ENCODE measurements around the gene CRY1. TPM values are rescaled to one million over a fixed set of nuclear protein-coding genes. Genes with fewer than 3 reads are reported as not detected.

The CRY1 gene
- total RNA-seq, 1 experiment from 2014 or later = 43.8 TPM

- in situ Hi-C loops (cut with HindIII; ENCODE audit: low pct_unique_long_range_greater_than_20kb, low sequenced_read_pairs) (no loop called here), intact Hi-C loops (cut with micrococcal nuclease; ENCODE audit: unreplicated experiment) (no loop called here)
- no peak for ATAC-seq
- 0 out of 2 replicates have a peak, but pooled peaks cover 3% of the 10 kb centered on the region for H3K36me3 ChIP-seq (ENCODE audit: control insufficient read depth, insufficient read depth, low read length)
- TF ChIP-seq TCF7L2 (IDR thresholded peaks at IDR 0.05; ENCODE audit: low read depth, low read length) = no peak
- TF ChIP-seq CTCF (IDR thresholded peaks at IDR 0.05) = no peak
- TF ChIP-seq SIN3A (IDR thresholded peaks at IDR 0.05; ENCODE audit: borderline replicate concordance, insufficient read depth, low read depth, low read length) = no peak
- TF ChIP-seq, protein P1, sequence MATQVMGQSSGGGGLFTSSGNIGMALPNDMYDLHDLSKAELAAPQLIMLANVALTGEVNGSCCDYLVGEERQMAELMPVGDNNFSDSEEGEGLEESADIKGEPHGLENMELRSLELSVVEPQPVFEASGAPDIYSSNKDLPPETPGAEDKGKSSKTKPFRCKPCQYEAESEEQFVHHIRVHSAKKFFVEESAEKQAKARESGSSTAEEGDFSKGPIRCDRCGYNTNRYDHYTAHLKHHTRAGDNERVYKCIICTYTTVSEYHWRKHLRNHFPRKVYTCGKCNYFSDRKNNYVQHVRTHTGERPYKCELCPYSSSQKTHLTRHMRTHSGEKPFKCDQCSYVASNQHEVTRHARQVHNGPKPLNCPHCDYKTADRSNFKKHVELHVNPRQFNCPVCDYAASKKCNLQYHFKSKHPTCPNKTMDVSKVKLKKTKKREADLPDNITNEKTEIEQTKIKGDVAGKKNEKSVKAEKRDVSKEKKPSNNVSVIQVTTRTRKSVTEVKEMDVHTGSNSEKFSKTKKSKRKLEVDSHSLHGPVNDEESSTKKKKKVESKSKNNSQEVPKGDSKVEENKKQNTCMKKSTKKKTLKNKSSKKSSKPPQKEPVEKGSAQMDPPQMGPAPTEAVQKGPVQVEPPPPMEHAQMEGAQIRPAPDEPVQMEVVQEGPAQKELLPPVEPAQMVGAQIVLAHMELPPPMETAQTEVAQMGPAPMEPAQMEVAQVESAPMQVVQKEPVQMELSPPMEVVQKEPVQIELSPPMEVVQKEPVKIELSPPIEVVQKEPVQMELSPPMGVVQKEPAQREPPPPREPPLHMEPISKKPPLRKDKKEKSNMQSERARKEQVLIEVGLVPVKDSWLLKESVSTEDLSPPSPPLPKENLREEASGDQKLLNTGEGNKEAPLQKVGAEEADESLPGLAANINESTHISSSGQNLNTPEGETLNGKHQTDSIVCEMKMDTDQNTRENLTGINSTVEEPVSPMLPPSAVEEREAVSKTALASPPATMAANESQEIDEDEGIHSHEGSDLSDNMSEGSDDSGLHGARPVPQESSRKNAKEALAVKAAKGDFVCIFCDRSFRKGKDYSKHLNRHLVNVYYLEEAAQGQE (IDR thresholded peaks at IDR 0.05; ENCODE audit: insufficient read depth in 1 of 2, low read depth in 2 of 2, low read length in 1 of 2) = no peak
- no peak for TF ChIP-seq POLR2AphosphoS5 (IDR thresholded peaks at IDR 0.05; ENCODE audit: low read depth, low read length)
- H3K27me3 ChIP-seq (ENCODE audit: control insufficient read depth, insufficient read depth, low read length) = no peaks in the 10 kb centered on the region
- peaks cover 10% of the 10 kb centered on the region for H3K4me1 ChIP-seq (ENCODE audit: control insufficient read depth, insufficient read depth, low read length)
- DNase-seq (ENCODE audit: low read depth, low spot score) = no peak
- H3K4me3 ChIP-seq (ENCODE audit: low read depth in 2 of 2, low read length in 2 of 2) = no peak overlapping the region
- ChIA-PET CTCF (no interaction called here), POLR2A (no interaction called here)
- H3K9me3 ChIP-seq (ENCODE audit: control insufficient read depth, insufficient read depth, low read depth, low read length) = no peaks in the 10 kb centered on the region
- H3K27ac ChIP-seq (ENCODE audit: low read length) = no peak overlapping the region
- no TSS peak for BruUV-seq (replicated peaks)
These were observed 116.7 kb downstream of the CRY1 start for GRCh38 chr12:106976668-106977067.

DNA sequence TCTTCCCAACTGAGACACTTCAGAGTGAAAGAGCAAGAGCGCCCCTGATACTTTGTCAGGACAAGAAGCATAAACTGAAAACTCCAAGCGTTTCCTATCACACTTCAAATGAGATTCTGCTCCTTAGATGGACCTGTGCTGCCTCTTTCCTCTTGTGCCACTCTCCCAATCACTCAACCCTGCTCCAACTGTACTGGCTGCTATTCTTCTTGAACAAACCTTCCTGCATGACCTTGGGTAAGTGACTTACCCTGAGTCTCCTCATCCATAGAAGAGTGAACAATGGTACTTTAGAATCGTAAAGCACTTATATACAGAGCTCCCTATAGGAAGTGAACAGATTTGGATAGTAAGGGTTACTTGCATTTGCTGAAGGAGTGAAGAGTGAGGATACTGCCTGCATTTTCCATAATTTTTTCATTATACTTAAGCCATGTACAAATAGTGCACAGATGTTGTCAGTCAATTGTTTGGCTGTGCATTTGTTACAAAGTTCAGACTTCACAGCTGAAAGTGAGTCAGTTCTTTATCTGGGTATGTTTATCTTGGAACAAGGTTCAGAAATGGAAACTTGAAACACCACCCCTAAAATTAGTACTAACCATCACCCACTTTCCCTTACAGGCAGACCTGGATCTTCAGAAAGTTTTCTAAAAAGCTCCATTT, 117.2 kb downstream of the CRY1 start:
- peaks cover 3% of the 10 kb centered on the region; the same call in 1 of the 2 replicates for H3K36me3 ChIP-seq (ENCODE audit: control insufficient read depth, insufficient read depth, low read length)
- H3K27ac ChIP-seq (ENCODE audit: low read length) = no peak overlapping the region
- no peak for DNase-seq (ENCODE audit: low read depth, low spot score)
- no peaks in the 10 kb centered on the region for H3K9me3 ChIP-seq (ENCODE audit: control insufficient read depth, insufficient read depth, low read depth, low read length)
- in situ Hi-C loops (cut with HindIII; ENCODE audit: low pct_unique_long_range_greater_than_20kb, low sequenced_read_pairs) (no loop called here), intact Hi-C loops (cut with micrococcal nuclease; ENCODE audit: unreplicated experiment) (no loop called here)
- H3K4me3 ChIP-seq (ENCODE audit: low read depth in 2 of 2, low read length in 2 of 2) = no peak overlapping the region
- CTCF ChIA-PET = no interaction called here
- ATAC-seq = no peak
- peaks cover 10% of the 10 kb centered on the region for H3K4me1 ChIP-seq (ENCODE audit: control insufficient read depth, insufficient read depth, low read length)
- H3K27me3 ChIP-seq (ENCODE audit: control insufficient read depth, insufficient read depth, low read length) = no peaks in the 10 kb centered on the region
- TF ChIP-seq, protein P1 (IDR thresholded peaks at IDR 0.05; ENCODE audit: insufficient read depth in 1 of 2, low read depth in 2 of 2, low read length in 1 of 2) = no peak
- TF ChIP-seq SIN3A (IDR thresholded peaks at IDR 0.05; ENCODE audit: borderline replicate concordance, insufficient read depth, low read depth, low read length) = no peak
- no peak for TF ChIP-seq POLR2AphosphoS5 (IDR thresholded peaks at IDR 0.05; ENCODE audit: low read depth, low read length)
- no peak for TF ChIP-seq TCF7L2 (IDR thresholded peaks at IDR 0.05; ENCODE audit: low read depth, low read length)
- TF ChIP-seq CTCF (IDR thresholded peaks at IDR 0.05) = no peak
- no TSS peak for BruUV-seq (replicated peaks)
- POLR2A ChIA-PET = no interaction called here
